Thoracic aorta (tissue), 2 donors: ENCODE measurements around the gene GPX8. TPM values are rescaled to one million over a fixed set of nuclear protein-coding genes. Genes with fewer than 3 reads are reported as not detected.

ENCODE experiments used
- ATAC-seq: fragments of 150-250 bp; one replicate; pipeline ENCODE4 v1.8.0; 2017; ENCODE audit warnings: low read depth; ENCODE audit not compliant: insufficient number of reproducible peaks, low FRiP score
- DNase-seq: peaks from one replicate; pipeline ENCODE4 v3.0.0-alpha.2; 2020; ENCODE audit warnings: low spot score
- H3K27ac ChIP-seq, 2 donors: fragments of 200-600 bp; sonication (generic); 1 replicate in 1 of 2; 2 replicates in 1 of 2; pipeline ENCODE4 v1.5.1; 2016; ENCODE audit warnings: mild to moderate bottlenecking in 2 of 2, moderate library complexity in 2 of 2
- H3K27me3 ChIP-seq: fragments of 200-600 bp; sonication (generic); replicated peaks from 2 replicates; pipeline ENCODE4 v1.6.0; 2016; ENCODE audit warnings: mild to moderate bottlenecking; ENCODE audit not compliant: insufficient read depth
- H3K36me3 ChIP-seq: fragments of 200-600 bp; sonication (generic); one replicate; pipeline ENCODE4 v1.5.1; 2016
- H3K4me1 ChIP-seq, 2 donors: fragments of 200-600 bp; sonication (generic); 1 replicate in 1 of 2; 2 replicates in 1 of 2; pipeline versions ENCODE4 v1.5.1 to v1.6.0; 2016; ENCODE audit warnings: low read depth in 2 of 2, mild to moderate bottlenecking in 1 of 2; ENCODE audit not compliant: control insufficient read depth in 1 of 2
- H3K4me3 ChIP-seq: fragments of 200-600 bp; sonication (generic); 2 replicates; pipeline ENCODE4 v1.5.1; 2016; ENCODE audit warnings: mild to moderate bottlenecking
- H3K9me3 ChIP-seq: fragments of 200-600 bp; sonication (generic); 2 replicates; pipeline ENCODE4 v1.5.1; 2016
- total RNA-seq, 2 donors: library from RNA; depleted of rRNA; stranded (reverse); fragments of >200 nt; gene quantifications; one replicate each; pipeline versions ENCODE4 v1.1.0 to v1.2.3, GENCODE V29; 2016
- TF ChIP-seq, protein P1 (sequence below): fragments of 200-600 bp; sonication (generic); IDR thresholded peaks from one replicate; pipeline ENCODE4 v1.5.1; 2019; ENCODE audit warnings: antibody characterized with exemption

Gene GPX8
- total RNA-seq, 2 donors from 2014 or later = 39.2 to 52.8 TPM

DNA sequence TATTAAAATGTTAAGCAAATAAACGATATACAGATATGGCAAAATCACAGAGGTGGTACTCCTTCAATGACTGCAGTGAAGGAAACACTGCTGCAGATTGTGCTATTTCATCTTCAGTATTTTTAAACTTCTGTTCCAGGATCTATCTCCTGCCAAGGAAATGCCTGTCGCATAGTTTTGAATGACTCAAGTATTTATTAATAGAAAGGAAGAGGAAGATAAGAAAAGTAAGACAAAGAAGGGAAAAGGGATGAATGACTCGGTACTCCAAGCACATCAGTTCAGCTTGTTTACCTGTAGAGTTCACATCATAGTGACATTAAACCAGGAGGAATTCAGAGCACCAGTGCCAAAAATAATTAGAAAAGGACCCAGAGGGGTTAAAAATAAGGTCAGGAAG is 5.1 kb upstream of the GPX8 start:
- Histone ChIP-seq H3K9me3 (no peaks in the 10 kb centered on the region), H3K27me3 (no peaks in the 10 kb centered on the region), H3K27ac (peak overlapping the region in 1 of 2 donors; percentile 38), H3K36me3 (no peaks in the 10 kb centered on the region), H3K4me3 (peak overlapping the region; percentile 28), H3K4me1 (peaks cover 6 to 15% of the 10 kb centered on the region in 2 donors)
- TF ChIP-seq, protein P1, sequence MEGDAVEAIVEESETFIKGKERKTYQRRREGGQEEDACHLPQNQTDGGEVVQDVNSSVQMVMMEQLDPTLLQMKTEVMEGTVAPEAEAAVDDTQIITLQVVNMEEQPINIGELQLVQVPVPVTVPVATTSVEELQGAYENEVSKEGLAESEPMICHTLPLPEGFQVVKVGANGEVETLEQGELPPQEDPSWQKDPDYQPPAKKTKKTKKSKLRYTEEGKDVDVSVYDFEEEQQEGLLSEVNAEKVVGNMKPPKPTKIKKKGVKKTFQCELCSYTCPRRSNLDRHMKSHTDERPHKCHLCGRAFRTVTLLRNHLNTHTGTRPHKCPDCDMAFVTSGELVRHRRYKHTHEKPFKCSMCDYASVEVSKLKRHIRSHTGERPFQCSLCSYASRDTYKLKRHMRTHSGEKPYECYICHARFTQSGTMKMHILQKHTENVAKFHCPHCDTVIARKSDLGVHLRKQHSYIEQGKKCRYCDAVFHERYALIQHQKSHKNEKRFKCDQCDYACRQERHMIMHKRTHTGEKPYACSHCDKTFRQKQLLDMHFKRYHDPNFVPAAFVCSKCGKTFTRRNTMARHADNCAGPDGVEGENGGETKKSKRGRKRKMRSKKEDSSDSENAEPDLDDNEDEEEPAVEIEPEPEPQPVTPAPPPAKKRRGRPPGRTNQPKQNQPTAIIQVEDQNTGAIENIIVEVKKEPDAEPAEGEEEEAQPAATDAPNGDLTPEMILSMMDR = no peak
- DNase-seq = no peak
- ATAC-seq = peak; percentile 51

DNA sequence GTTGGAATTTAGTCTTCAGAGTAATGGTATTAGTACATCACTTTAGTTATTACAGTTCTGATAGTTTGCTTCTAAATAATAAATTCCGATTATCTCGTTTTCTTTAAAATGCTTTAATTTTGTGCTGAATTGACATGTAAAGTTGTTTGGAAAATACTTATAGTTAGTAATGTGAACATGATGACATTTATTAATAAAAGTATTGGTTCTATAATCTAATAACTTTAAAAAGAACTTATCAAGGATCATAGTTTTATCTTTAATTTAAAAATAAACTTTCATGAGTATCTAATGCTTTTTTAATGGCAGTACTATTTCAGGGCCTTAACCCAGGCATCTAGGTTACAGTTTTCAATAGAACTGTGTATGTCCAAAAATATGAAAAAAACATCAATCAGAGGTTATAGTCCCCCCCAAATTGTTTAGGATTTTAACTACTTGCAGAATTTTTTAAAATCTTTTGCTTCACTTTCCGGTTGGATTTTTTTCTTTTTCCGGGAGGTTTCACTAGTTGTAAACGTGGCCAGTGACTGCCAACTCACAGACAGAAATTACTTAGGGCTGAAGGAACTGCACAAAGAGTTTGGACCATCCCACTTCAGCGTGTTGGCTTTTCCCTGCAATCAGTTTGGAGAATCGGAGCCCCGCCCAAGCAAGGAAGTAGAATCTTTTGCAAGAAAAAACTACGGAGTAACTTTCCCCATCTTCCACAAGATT is 680 bp downstream of the GPX8 start:
- peak overlapping the region; percentile 50 to 55 for H3K27ac ChIP-seq
- no peak for DNase-seq
- peak; percentile 49 for ATAC-seq

GRCh38 chr5:55162666-55163065 is 2.7 kb downstream of the GPX8 start:
- Histone ChIP-seq H3K4me1 (no peaks in the 10 kb centered on the region), H3K27me3 (no peaks in the 10 kb centered on the region), H3K9me3 (no peaks in the 10 kb centered on the region), H3K4me3 (no peak overlapping the region), H3K36me3 (peaks cover 8% of the 10 kb centered on the region), H3K27ac (no peak overlapping the region)
- TF ChIP-seq, protein P1 = no peak
- ATAC-seq (no peak), DNase-seq (no peak)

More for the DNA sequence above, 680 bp downstream of the GPX8 start:
- H3K9me3 ChIP-seq = no peaks in the 10 kb centered on the region
- H3K27me3 ChIP-seq = no peaks in the 10 kb centered on the region
- H3K36me3 ChIP-seq = no peaks in the 10 kb centered on the region
- no peaks in the 10 kb centered on the region for H3K4me1 ChIP-seq
- TF ChIP-seq, protein P1 = no peak
- peak overlapping the region; percentile 71 for H3K4me3 ChIP-seq

- DNase-seq (no peak), ATAC-seq (no peak)
- H3K27ac ChIP-seq = no peak overlapping the region
- no peaks in the 10 kb centered on the region for H3K9me3 ChIP-seq
- no peak overlapping the region for H3K4me3 ChIP-seq
- peaks cover 3% of the 10 kb centered on the region for H3K36me3 ChIP-seq
- H3K27me3 ChIP-seq = peaks cover 32% of the 10 kb centered on the region
- H3K4me1 ChIP-seq = peaks cover 14 to 22% of the 10 kb centered on the region in 2 donors
- TF ChIP-seq, protein P1 = no peak
Observed at GRCh38 chr5:55171471-55171870, 11.5 kb downstream of the GPX8 start.

DNA sequence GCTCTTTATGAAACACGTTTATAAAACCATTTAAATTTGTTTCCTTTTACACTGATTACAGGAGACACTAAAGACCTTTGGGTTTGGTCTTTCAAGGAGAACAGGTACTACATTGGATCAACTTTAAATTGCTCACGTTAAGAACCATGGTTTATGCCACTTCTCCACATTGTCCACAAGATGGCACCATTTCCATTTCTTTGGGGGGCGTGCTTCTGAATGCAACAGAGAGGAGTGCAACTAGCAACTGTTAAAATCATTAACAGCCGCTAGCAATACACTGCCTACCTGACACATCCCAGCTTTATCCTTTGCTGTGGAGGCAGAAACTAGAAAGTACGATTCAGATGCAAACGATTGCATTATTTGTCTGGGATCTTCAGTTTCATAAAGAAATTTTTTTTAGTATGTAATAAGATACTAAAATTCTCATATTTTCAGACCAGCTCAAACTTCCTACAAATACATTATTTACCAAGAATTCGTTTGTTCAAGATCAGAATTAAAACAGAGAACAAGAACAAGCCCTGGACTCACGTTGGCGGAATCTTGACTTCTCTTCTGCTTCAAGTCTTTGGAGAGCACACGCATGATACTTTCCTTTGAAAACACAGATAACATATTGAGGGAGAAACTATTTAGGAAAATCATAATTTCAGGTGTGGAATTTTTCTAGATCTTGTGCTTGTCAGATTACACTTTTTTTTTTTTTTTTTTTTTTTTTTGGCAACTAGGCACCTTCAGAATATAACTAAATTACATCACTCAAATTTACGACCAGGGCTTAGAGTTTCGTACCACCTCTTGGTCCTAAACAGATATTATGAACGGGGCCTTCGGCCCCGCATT is 12.3 kb downstream of the GPX8 start:
- Histone ChIP-seq H3K36me3 (no peaks in the 10 kb centered on the region), H3K4me1 (peaks cover 15 to 26% of the 10 kb centered on the region in 2 donors), H3K4me3 (peak overlapping the region; percentile 69), H3K27me3 (peaks cover 38% of the 10 kb centered on the region), H3K27ac (no peak overlapping the region), H3K9me3 (no peaks in the 10 kb centered on the region)
- ATAC-seq (peak; percentile 80), DNase-seq (no peak)
- TF ChIP-seq, protein P1 = peak; percentile 75
